ENCODE data around the gene ETV6.

ETV6 gene

GRCh38 chr12:11642785-11643184 lies 6.7 kb upstream of the ETV6 start:
- DNase-seq (ENCODE audit: low read depth, low spot score): no peak

GRCh38 chr12:11645391-11645790 lies 4.1 kb upstream of the ETV6 start:
- no peak for DNase-seq (ENCODE audit: low read depth, low spot score)

GRCh38 chr12:11648514-11649412 lies 711 bp upstream of the ETV6 start:
- peak; percentile 27 for DNase-seq (ENCODE audit: low read depth, low spot score)

GRCh38 chr12:11650286-11651281 lies 1.1 kb downstream of the ETV6 start:
- DNase-seq (ENCODE audit: low read depth, low spot score): no peak

GRCh38 chr12:11651381-11651780 lies 1.9 kb downstream of the ETV6 start:
- no peak for DNase-seq (ENCODE audit: low read depth, low spot score)

GRCh38 chr12:11651785-11652184 lies 2.3 kb downstream of the ETV6 start:
- no peak for DNase-seq (ENCODE audit: low read depth, low spot score)

- no peak for DNase-seq (ENCODE audit: low read depth, low spot score)
Measured at GRCh38 chr12:11652351-11653040, 3.0 kb downstream of the ETV6 start.

GRCh38 chr12:11653215-11653753 lies 3.8 kb downstream of the ETV6 start:
- DNase-seq (ENCODE audit: low read depth, low spot score): no peak

GRCh38 chr12:11654338-11654737 lies 4.9 kb downstream of the ETV6 start:
- no peak for DNase-seq (ENCODE audit: low read depth, low spot score)

- DNase-seq (ENCODE audit: low read depth, low spot score): no peak
Measured at GRCh38 chr12:11654802-11655201, 5.3 kb downstream of the ETV6 start.

- no peak for DNase-seq (ENCODE audit: low read depth, low spot score)
Measured at GRCh38 chr12:11655842-11656241, 6.4 kb downstream of the ETV6 start.

- DNase-seq (ENCODE audit: low read depth, low spot score): no peak
Measured at GRCh38 chr12:11656550-11656949, 7.1 kb downstream of the ETV6 start.

- no peak for DNase-seq (ENCODE audit: low read depth, low spot score)
Measured at GRCh38 chr12:11657511-11657910, 8.0 kb downstream of the ETV6 start.

GRCh38 chr12:11658791-11659190 lies 9.3 kb downstream of the ETV6 start:
- no peak for DNase-seq (ENCODE audit: low read depth, low spot score)

- DNase-seq (ENCODE audit: low read depth, low spot score): no peak
Measured at GRCh38 chr12:11660624-11661023, 11.2 kb downstream of the ETV6 start.

- DNase-seq (ENCODE audit: low read depth, low spot score): no peak
Measured at GRCh38 chr12:11661491-11662089, 12.1 kb downstream of the ETV6 start.

GRCh38 chr12:11662369-11662768 lies 12.9 kb downstream of the ETV6 start:
- no peak for DNase-seq (ENCODE audit: low read depth, low spot score)

- no peak for DNase-seq (ENCODE audit: low read depth, low spot score)
Measured at GRCh38 chr12:11663130-11663529, 13.7 kb downstream of the ETV6 start.

- no peak for DNase-seq (ENCODE audit: low read depth, low spot score)
Measured at GRCh38 chr12:11664101-11664500, 14.6 kb downstream of the ETV6 start.

- no peak for DNase-seq (ENCODE audit: low read depth, low spot score)
Measured at GRCh38 chr12:11666131-11667050, 16.9 kb downstream of the ETV6 start.
